OCI-LY1 (cell line): Measurements from ENCODE around the gene EDN2.

ENCODE experiments used
- CTCF ChIP-seq: fragments of 200-600 bp; sonication (generic), shearing (Covaris generic); IDR thresholded peaks from 2 replicates; pipeline ENCODE4 v1.5.1; 2017; ENCODE audit warnings: mild to moderate bottlenecking, antibody characterized with exemption, low read length, moderate library complexity, mixed read lengths
- EZH2 ChIP-seq: fragments of 200-600 bp; sonication (generic), shearing (Covaris generic); IDR thresholded peaks from 2 replicates; pipeline ENCODE4 v1.8.0; 2017; ENCODE audit warnings: borderline replicate concordance, mixed run types, mild to moderate bottlenecking, antibody characterized with exemption, low read length, moderate library complexity, mixed read lengths

- no peak for TF ChIP-seq CTCF
- no peak for TF ChIP-seq EZH2
Observed at GRCh38 chr1:41533016-41533730, 48.7 kb upstream of the EDN2 start.
